HG03039 (cell line): ENCODE results near the gene CUX1.
A peak's percentile ranks its signal among the peaks of the same experiment; 100 is the strongest.
"Not testable (repeated sequence)": the region's sequence is repeated elsewhere in the genome, so short reads cannot be mapped to it uniquely, and the experiment has no call there.

ENCODE experiments used
- ATAC-seq: cut with Tn5 transposase; IDR thresholded peaks from one replicate; pipeline ENCODE4 v1.9.1; 2021; ENCODE audit warnings: mild to moderate bottlenecking, moderate library complexity; ENCODE audit not compliant: unreplicated experiment

CUX1 gene

GRCh38 chr7:102291916-102292267, 474.5 kb downstream of the CUX1 start:
- ATAC-seq, result no peak

GRCh38 chr7:102292813-102293798, 475.7 kb downstream of the CUX1 start:
- no peak for ATAC-seq

GRCh38 chr7:102294589-102294988, 477.2 kb downstream of the CUX1 start:
- ATAC-seq, result no peak

GRCh38 chr7:102295346-102296178, 478.1 kb downstream of the CUX1 start:
- no peak for ATAC-seq

GRCh38 chr7:102296179-102296438, 478.7 kb downstream of the CUX1 start:
- no peak for ATAC-seq

GRCh38 chr7:102296514-102296913, 479.1 kb downstream of the CUX1 start:
- no peak for ATAC-seq

GRCh38 chr7:102297487-102298218, 480.2 kb downstream of the CUX1 start:
- ATAC-seq, result no peak

- no peak for ATAC-seq
Measured at GRCh38 chr7:102300643-102301221, 483.3 kb downstream of the CUX1 start.

GRCh38 chr7:102301367-102301766, 483.9 kb downstream of the CUX1 start:
- not testable (repeated sequence) for ATAC-seq

- ATAC-seq, result no peak
Measured at GRCh38 chr7:102302025-102302424, 484.6 kb downstream of the CUX1 start.

GRCh38 chr7:102303669-102304422, 486.4 kb downstream of the CUX1 start:
- no peak for ATAC-seq

GRCh38 chr7:102304668-102305067, 487.2 kb downstream of the CUX1 start:
- ATAC-seq, result no peak

GRCh38 chr7:102305414-102306268, 488.2 kb downstream of the CUX1 start:
- ATAC-seq, result peak; percentile 35

- peak; percentile 58 for ATAC-seq
Measured at GRCh38 chr7:102306916-102307677, 489.7 kb downstream of the CUX1 start.

- ATAC-seq, result no peak
Measured at GRCh38 chr7:102310414-102310815, 493.0 kb downstream of the CUX1 start.

- ATAC-seq, result no peak
Measured at GRCh38 chr7:102312317-102312716, 494.9 kb downstream of the CUX1 start.

- no peak for ATAC-seq
Measured at GRCh38 chr7:102313997-102314780, 496.8 kb downstream of the CUX1 start.
